HEK293T (cell line): ENCODE results near the gene MARS1.

Experiments
- BHLHE40 ChIP-seq: fragments of 450-650 bp; IDR thresholded peaks from 2 replicates; pipeline ENCODE4 v1.6.1; 2016; ENCODE audit warnings: mild to moderate bottlenecking, moderate library complexity, borderline replicate concordance
- CTBP1 ChIP-seq: fragments of 450-650 bp; IDR thresholded peaks from 2 replicates; pipeline ENCODE4 v1.6.1; 2016; ENCODE audit warnings: borderline replicate concordance
- ELF4 ChIP-seq: fragments of 450-650 bp; IDR thresholded peaks from 2 replicates; pipeline ENCODE4 v1.6.1; 2017; ENCODE audit warnings: antibody characterized with exemption
- FOXK2 ChIP-seq: fragments of 450-650 bp; IDR thresholded peaks from 2 replicates; pipeline ENCODE4 v1.6.1; 2016; ENCODE audit warnings: mild to moderate bottlenecking
- FOXM1 ChIP-seq: fragments of 450-650 bp; IDR thresholded peaks from 2 replicates; pipeline ENCODE4 v1.6.1; 2017; ENCODE audit warnings: mild to moderate bottlenecking, borderline replicate concordance
- HDGF ChIP-seq: fragments of 450-650 bp; IDR thresholded peaks from 2 replicates; pipeline ENCODE4 v1.6.1; 2017; ENCODE audit warnings: antibody characterized with exemption, borderline replicate concordance
- L3MBTL2 ChIP-seq: fragments of 450-650 bp; conservative IDR thresholded peaks from 2 replicates; pipeline ENCODE4 v1.6.1; 2016; ENCODE audit warnings: mild to moderate bottlenecking
- LEF1 ChIP-seq: fragments of 450-650 bp; IDR thresholded peaks from 2 replicates; pipeline ENCODE4 v1.6.1; 2017; ENCODE audit warnings: mild to moderate bottlenecking, borderline replicate concordance
- SP1 ChIP-seq: fragments of 450-650 bp; IDR thresholded peaks from 2 replicates; pipeline ENCODE4 v1.6.1; 2017
- SUZ12 ChIP-seq: fragments of 450-650 bp; IDR thresholded peaks from 2 replicates; pipeline ENCODE4 v1.6.1; 2016; ENCODE audit warnings: mild to moderate bottlenecking
- TARDBP ChIP-seq: fragments of 450-650 bp; IDR thresholded peaks from 2 replicates; pipeline ENCODE4 v1.6.1; 2016
- ZNF384 ChIP-seq: fragments of 450-650 bp; IDR thresholded peaks from 2 replicates; pipeline ENCODE4 v1.6.1; 2016

- TF ChIP-seq SP1 = no peak
- no peak for TF ChIP-seq FOXK2
- no peak for TF ChIP-seq L3MBTL2
- no peak for TF ChIP-seq ZNF384
- no peak for TF ChIP-seq BHLHE40
- TF ChIP-seq HDGF = no peak
- no peak for TF ChIP-seq CTBP1
- no peak for TF ChIP-seq FOXM1
- TF ChIP-seq ELF4 = no peak
- TF ChIP-seq LEF1 = no peak
- TF ChIP-seq TARDBP = no peak
- no peak for TF ChIP-seq SUZ12
These were observed 15.5 kb upstream of the MARS1 start for GRCh38 chr12:57472391-57472790.
